K562 (cell line): ENCODE results near the gene CCNJL. TPM values are rescaled to one million over a fixed set of nuclear protein-coding genes. Genes with fewer than 3 reads are reported as not detected.

ENCODE experiments used
- ATAC-seq: fragments of 200-7000 bp; cut with Tn5 transposase; 3 replicates; pipeline ENCODE4 v1.9.1; 2020; ENCODE audit warnings: moderate library complexity
- BruUV-seq: library from RNA; stranded (reverse); fragments of 400-500 nt; replicated peaks from 2 replicates; lab custom pipeline; 2021; lab: Mats Ljungman, UMichigan
- CTCF ChIA-PET: fragments of 300-600 bp; formaldehyde crosslinking; extraction: SDS; loops from one replicate; lab custom pipeline; 2021; ENCODE audit warnings: low intra/inter-chr PET ratio; lab: Yijun Ruan, JAX
- POLR2A ChIA-PET: fragments of 300-600, 350-650 bp; sonication (Branson Sonifier 250); formaldehyde crosslinking; extraction: SDS; loops from one replicate; lab custom pipeline; 2021; ENCODE audit warnings: antibody characterized with exemption, inconsistent platforms; lab: Yijun Ruan, JAX
- DNase-seq, 4 experiments: peaks; one replicate each; pipeline versions ENCODE4 v3.0.0 to v3.0.0-alpha.2; 2011 to 2018; ENCODE audit warnings: low spot score in 3 of 4, mixed read lengths in 3 of 4; ENCODE audit errors: extremely low read depth in 1 of 4
- FAIRE-seq: peaks from 2 replicates; lab custom pipeline; 2011; peaks lifted over from hg19 to GRCh38; lab: Jason Lieb, UNC
- H2AFZ ChIP-seq: 2 replicates; pipeline ENCODE4 v1.6.0; 2011; ENCODE audit warnings: low read depth, low read length, control low read depth, inconsistent platforms
- H3K27ac ChIP-seq: fragments of 200-600 bp; 3 replicates; pipeline ENCODE4 v1.8.0; 2011; ENCODE audit warnings: low read depth, mild to moderate bottlenecking, control low read depth, inconsistent platforms, low read length, moderate library complexity, mixed read lengths; ENCODE audit errors: extremely low read depth
- H3K27me3 ChIP-seq, 2 experiments: fragments of 300-600 bp in 1 of 2; 2 replicates in 1 of 2; 3 replicates in 1 of 2; pipeline versions ENCODE4 v1.6.0 to v1.8.0; 2011; ENCODE audit warnings: inconsistent platforms in 2 of 2, low read length in 2 of 2, mild to moderate bottlenecking in 1 of 2, mixed read lengths in 1 of 2, moderate library complexity in 1 of 2; ENCODE audit not compliant: control insufficient read depth in 2 of 2, insufficient read depth in 2 of 2
- H3K36me3 ChIP-seq: fragments of 300-600 bp; 3 replicates; pipeline ENCODE4 v1.8.0; 2011; ENCODE audit warnings: mild to moderate bottlenecking, low read length, inconsistent platforms; ENCODE audit not compliant: control insufficient read depth, insufficient read depth
- H3K4me1 ChIP-seq, 2 experiments: fragments of 200-600 bp in 1 of 2; replicated peaks in 1 of 2; 2 replicates in 1 of 2; 3 replicates in 1 of 2; pipeline versions ENCODE4 v1.5.1 to v1.8.0; 2011; ENCODE audit warnings: inconsistent platforms in 2 of 2, low read length in 2 of 2, mild to moderate bottlenecking in 1 of 2, mixed read lengths in 1 of 2, moderate library complexity in 1 of 2; ENCODE audit not compliant: control insufficient read depth in 2 of 2, insufficient read depth in 2 of 2
- H3K4me2 ChIP-seq: 2 replicates; pipeline ENCODE4 v1.6.1; 2011; ENCODE audit warnings: low read length, control low read depth, inconsistent platforms, mixed read lengths; ENCODE audit not compliant: insufficient read depth
- H3K4me3 ChIP-seq: fragments of 200-600 bp; sonication (generic), shearing (Covaris generic); 2 replicates; pipeline ENCODE4 v1.5.1; 2016; ENCODE audit warnings: control low read depth, inconsistent platforms
- H3K79me2 ChIP-seq: fragments of 200-600 bp; 3 replicates; pipeline ENCODE4 v1.8.0; 2011; ENCODE audit warnings: low read length, inconsistent platforms; ENCODE audit not compliant: control insufficient read depth, insufficient read depth
- H3K9ac ChIP-seq, 2 experiments: 2 replicates each; pipeline versions ENCODE4 v1.6.0 to v1.6.1; 2011; ENCODE audit warnings: low read depth in 2 of 2, low read length in 2 of 2, control low read depth in 1 of 2, inconsistent platforms in 1 of 2, mild to moderate bottlenecking in 1 of 2, mixed read lengths in 1 of 2; ENCODE audit not compliant: insufficient read depth in 1 of 2
- H3K9me1 ChIP-seq: one replicate; pipeline ENCODE4 v1.6.0; 2011; ENCODE audit warnings: inconsistent platforms, mild to moderate bottlenecking, low read length, moderate library complexity; ENCODE audit not compliant: control insufficient read depth, insufficient read depth
- H3K9me3 ChIP-seq: replicated peaks from 2 replicates; pipeline ENCODE4 v1.5.1; 2011; ENCODE audit warnings: low read depth, low read length, inconsistent platforms; ENCODE audit not compliant: control insufficient read depth, insufficient read depth
- H4K20me1 ChIP-seq: replicated peaks from 2 replicates; pipeline ENCODE4 v1.6.1; 2011; ENCODE audit warnings: low read length, inconsistent platforms, mixed read lengths; ENCODE audit not compliant: control insufficient read depth, insufficient read depth
- ZFP36 ChIP-seq: fragments of 150-350 bp; IDR thresholded peaks from 2 replicates; pipeline ENCODE4 v1.6.1; 2018; ENCODE audit warnings: low read length, low read depth; ENCODE audit not compliant: partially characterized antibody
- WGBS: fragments of 100-300 bp; shearing (Covaris generic); methylation state at CpG from one replicate; pipeline ENCODE4 v1.1.6; 2016; ENCODE audit warnings: low coverage, mixed read lengths; ENCODE audit not compliant: insufficient coverage; ENCODE audit errors: missing lambda C conversion rate; 5-methylcytosine and 5-hydroxymethylcytosine counted together
- in situ Hi-C: fragments of 300-500 bp; cut with MboI; formaldehyde crosslinking; loops from 4 replicates; pipeline ENCODE4 v1.15.0; 2018; ENCODE audit warnings: inconsistent platforms, mixed read lengths
- intact Hi-C: fragments of 100-400 bp; cut with micrococcal nuclease; formaldehyde crosslinking; loops from 2 replicates; pipeline ENCODE4 v1.14.2; 2022
- polyA plus RNA-seq, 8 experiments: library from polyadenylated mRNA; depleted of rRNA in 4 of 8; stranded (reverse) in 5 of 8; unstranded in 3 of 8; fragments of >200 nt; fragmentation: Nextera tagmentation in 2 of 8; fragmentation: Illumina TruSeq in 1 of 8; extraction: Ambion mirVana in 2 of 8; extraction: Trizol in 1 of 8; gene quantifications; 2 replicates each; pipeline versions ENCODE4 v1.2.1 to v1.2.3, GENCODE V29; 2011 to 2014; ENCODE audit warnings: inconsistent platforms in 1 of 8, missing spikeins in 1 of 8
- total RNA-seq, 7 experiments: library from RNA; depleted of rRNA in 6 of 7; stranded (reverse); fragments of >200 nt in 6 of 7; fragmentation: Illumina TruSeq in 2 of 7; extraction: Trizol in 2 of 7; gene quantifications; 2 replicates each; pipeline versions ENCODE4 v1.2.1 to v1.2.3, GENCODE V29; 2011 to 2021; ENCODE audit warnings: low replicate concordance in 1 of 7
- TF ChIP-seq, protein P1 (sequence below): fragments of 150-350 bp; IDR thresholded peaks from 2 replicates; pipeline ENCODE4 v1.6.1; 2014; ENCODE audit warnings: low read depth, mild to moderate bottlenecking, low read length, borderline replicate concordance
- TF ChIP-seq, protein P2 (sequence below): fragments of 250-450 bp; sonication (Bioruptor Pico); IDR thresholded peaks from 2 replicates; pipeline ENCODE4 v1.8.0; 2021; ENCODE audit warnings: moderate library complexity, mild to moderate bottlenecking, inconsistent platforms
- TF ChIP-seq, protein P3 (sequence below), 2 experiments: IDR thresholded peaks; 2 replicates each; pipeline ENCODE4 v1.6.1; 2012; ENCODE audit warnings: improper control_type of control experiment in 2 of 2, low read depth in 2 of 2, low read length in 2 of 2, borderline replicate concordance in 1 of 2

The CCNJL gene
- total and polyA plus RNA-seq, 9 of the 15 experiments (the other 6 are each of a cell fraction or from before 2014, with no cell fraction given), result 0.04 TPM; not detected in 8

DNA sequence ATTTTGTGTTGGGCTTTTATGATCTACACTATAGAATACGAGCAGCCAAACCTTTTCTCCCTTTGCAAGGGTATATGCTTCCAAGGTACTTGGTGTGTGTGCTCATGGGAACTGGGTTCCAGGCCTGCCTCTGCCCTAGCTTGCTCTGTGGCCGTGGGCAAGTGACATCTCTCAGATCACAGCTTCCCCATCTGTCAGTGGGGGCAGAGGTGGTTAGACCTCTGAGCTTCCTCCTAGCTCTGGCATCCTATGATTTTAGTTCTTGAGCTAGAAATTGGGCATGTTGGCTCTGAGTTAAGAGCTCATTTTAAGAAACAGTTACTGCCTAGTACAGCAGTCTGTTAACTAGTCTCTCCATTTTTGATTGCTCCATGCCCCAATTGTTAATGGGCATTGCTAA is 12.5 kb upstream of the CCNJL start:
- Histone ChIP-seq H3K36me3 (no peaks in the 10 kb centered on the region), H3K27ac (no peak overlapping the region), H3K9me3 (no peaks in the 10 kb centered on the region), H3K4me2 (no peak overlapping the region), H4K20me1 (no peaks in the 10 kb centered on the region), H3K9ac (no peak overlapping the region), H3K79me2 (no peaks in the 10 kb centered on the region), H3K4me3 (no peak overlapping the region), H3K27me3 (peaks cover 18 to 37% of the 10 kb centered on the region in 2 experiments), H2AFZ (no peak overlapping the region), H3K4me1 (no peaks in the 10 kb centered on the region), H3K9me1 (no peaks in the 10 kb centered on the region)
- DNase-seq, result no peak
- in situ Hi-C loops, result no loop called here
- TF ChIP-seq, protein P1, sequence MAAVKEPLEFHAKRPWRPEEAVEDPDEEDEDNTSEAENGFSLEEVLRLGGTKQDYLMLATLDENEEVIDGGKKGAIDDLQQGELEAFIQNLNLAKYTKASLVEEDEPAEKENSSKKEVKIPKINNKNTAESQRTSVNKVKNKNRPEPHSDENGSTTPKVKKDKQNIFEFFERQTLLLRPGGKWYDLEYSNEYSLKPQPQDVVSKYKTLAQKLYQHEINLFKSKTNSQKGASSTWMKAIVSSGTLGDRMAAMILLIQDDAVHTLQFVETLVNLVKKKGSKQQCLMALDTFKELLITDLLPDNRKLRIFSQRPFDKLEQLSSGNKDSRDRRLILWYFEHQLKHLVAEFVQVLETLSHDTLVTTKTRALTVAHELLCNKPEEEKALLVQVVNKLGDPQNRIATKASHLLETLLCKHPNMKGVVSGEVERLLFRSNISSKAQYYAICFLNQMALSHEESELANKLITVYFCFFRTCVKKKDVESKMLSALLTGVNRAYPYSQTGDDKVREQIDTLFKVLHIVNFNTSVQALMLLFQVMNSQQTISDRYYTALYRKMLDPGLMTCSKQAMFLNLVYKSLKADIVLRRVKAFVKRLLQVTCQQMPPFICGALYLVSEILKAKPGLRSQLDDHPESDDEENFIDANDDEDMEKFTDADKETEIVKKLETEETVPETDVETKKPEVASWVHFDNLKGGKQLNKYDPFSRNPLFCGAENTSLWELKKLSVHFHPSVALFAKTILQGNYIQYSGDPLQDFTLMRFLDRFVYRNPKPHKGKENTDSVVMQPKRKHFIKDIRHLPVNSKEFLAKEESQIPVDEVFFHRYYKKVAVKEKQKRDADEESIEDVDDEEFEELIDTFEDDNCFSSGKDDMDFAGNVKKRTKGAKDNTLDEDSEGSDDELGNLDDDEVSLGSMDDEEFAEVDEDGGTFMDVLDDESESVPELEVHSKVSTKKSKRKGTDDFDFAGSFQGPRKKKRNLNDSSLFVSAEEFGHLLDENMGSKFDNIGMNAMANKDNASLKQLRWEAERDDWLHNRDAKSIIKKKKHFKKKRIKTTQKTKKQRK, result no peak
- TF ChIP-seq, protein P2, sequence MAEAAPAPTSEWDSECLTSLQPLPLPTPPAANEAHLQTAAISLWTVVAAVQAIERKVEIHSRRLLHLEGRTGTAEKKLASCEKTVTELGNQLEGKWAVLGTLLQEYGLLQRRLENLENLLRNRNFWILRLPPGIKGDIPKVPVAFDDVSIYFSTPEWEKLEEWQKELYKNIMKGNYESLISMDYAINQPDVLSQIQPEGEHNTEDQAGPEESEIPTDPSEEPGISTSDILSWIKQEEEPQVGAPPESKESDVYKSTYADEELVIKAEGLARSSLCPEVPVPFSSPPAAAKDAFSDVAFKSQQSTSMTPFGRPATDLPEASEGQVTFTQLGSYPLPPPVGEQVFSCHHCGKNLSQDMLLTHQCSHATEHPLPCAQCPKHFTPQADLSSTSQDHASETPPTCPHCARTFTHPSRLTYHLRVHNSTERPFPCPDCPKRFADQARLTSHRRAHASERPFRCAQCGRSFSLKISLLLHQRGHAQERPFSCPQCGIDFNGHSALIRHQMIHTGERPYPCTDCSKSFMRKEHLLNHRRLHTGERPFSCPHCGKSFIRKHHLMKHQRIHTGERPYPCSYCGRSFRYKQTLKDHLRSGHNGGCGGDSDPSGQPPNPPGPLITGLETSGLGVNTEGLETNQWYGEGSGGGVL (CRISPR knock-in tag), result no peak
- TF ChIP-seq ZFP36, result no peak
- TF ChIP-seq, protein P3, sequence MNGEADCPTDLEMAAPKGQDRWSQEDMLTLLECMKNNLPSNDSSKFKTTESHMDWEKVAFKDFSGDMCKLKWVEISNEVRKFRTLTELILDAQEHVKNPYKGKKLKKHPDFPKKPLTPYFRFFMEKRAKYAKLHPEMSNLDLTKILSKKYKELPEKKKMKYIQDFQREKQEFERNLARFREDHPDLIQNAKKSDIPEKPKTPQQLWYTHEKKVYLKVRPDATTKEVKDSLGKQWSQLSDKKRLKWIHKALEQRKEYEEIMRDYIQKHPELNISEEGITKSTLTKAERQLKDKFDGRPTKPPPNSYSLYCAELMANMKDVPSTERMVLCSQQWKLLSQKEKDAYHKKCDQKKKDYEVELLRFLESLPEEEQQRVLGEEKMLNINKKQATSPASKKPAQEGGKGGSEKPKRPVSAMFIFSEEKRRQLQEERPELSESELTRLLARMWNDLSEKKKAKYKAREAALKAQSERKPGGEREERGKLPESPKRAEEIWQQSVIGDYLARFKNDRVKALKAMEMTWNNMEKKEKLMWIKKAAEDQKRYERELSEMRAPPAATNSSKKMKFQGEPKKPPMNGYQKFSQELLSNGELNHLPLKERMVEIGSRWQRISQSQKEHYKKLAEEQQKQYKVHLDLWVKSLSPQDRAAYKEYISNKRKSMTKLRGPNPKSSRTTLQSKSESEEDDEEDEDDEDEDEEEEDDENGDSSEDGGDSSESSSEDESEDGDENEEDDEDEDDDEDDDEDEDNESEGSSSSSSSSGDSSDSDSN (IDR thresholded peaks at IDR 0.05; ENCODE audit: borderline replicate concordance in 1 of 2, low read depth in 2 of 2, low read length in 2 of 2), result no peak
- CTCF ChIA-PET, result no interaction called here
- WGBS, result 5% methylated on average over 2 of the region's 2 CpGs
- BruUV-seq, result no TSS peak
- intact Hi-C loops, result no loop called here
- POLR2A ChIA-PET, result no interaction called here
- FAIRE-seq, result no peak
- ATAC-seq, result no peak
